GM21447 (cell line): Measurements from ENCODE around the gene SH3BP5.
A peak's percentile ranks its signal among the peaks of the same experiment; 100 is the strongest.

Experiments used
- ATAC-seq: cut with Tn5 transposase; IDR thresholded peaks from one replicate; pipeline ENCODE4 v1.9.1; 2021; ENCODE audit not compliant: unreplicated experiment

The SH3BP5 gene

DNA sequence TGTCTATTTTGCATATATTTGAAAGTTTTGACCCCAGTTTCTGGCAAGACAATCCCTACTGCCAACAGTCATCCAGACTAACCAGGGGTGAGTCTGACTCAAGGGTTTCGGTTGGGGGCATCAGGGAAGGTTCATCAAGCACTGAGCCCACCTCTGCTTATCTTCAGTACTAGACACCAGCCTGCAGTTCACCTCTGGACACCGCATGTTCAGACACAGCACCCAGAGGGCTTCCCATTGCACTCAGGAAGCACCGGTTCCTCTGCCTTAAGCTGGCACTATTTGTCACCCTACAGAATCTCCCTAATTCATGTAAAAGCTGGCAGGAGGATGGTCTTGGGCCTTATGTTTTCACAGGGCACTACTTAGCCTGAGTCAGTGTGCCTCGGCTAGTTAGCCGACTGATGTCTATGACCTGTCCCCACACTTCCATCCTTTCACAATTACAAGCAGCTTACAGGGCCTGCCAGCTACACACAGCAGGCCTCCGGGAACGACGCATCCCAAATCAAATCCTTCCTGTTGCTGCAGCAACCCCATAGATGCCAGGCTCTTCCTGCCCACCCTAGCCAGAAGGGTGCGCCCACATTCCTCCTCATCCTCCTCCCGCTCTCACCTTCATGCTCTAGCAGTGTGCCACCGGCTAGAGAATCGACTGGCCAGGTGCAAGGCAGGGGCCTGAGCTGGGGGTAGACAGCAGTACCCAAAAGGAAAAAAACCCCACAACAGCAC lies 52.5 kb downstream of the SH3BP5 start:
- no peak for ATAC-seq

DNA sequence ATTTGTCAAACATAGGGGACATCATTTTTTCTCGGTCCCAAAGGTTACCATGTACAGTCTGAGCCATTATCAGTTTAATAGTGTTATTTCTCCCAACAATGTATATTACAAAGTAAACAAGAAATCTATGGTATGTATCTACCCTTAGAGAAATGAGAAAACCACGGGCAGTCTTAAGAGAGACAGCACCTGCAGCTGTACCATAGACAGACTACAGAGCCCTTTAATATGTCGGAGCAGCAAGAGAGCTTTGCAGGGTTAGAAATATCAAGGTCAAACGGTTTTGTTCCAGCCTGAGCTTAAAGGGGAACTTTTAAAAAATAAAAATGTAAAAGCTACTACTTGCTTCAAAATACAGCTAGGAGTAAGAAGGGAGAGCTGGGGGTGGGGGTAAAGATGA lies 53.2 kb downstream of the SH3BP5 start:
- ATAC-seq: no peak

- no peak for ATAC-seq
Measured at GRCh38 chr3:15277861-15278500, 54.4 kb downstream of the SH3BP5 start.

- ATAC-seq: no peak
Measured at GRCh38 chr3:15276028-15276724, 56.2 kb downstream of the SH3BP5 start.

DNA sequence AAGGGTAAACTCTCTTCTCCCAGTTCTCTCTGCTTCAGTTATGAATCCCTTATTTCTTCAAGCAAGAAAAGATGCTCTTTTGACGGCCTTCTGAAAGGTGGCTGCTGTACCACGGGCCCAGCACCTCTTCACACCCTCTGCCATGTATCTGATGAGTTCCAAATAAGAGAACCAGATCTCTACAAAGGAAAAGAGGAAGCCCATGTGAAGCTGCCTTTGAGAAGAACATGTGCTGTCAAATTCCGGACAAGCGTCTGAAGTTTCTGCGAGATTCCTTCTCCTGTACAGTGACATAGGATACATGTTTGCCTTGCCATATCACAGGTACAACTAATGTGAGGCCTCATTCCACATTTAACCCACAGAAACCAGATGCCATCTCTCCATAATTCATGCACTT lies 59.2 kb downstream of the SH3BP5 start:
- ATAC-seq: no peak

DNA sequence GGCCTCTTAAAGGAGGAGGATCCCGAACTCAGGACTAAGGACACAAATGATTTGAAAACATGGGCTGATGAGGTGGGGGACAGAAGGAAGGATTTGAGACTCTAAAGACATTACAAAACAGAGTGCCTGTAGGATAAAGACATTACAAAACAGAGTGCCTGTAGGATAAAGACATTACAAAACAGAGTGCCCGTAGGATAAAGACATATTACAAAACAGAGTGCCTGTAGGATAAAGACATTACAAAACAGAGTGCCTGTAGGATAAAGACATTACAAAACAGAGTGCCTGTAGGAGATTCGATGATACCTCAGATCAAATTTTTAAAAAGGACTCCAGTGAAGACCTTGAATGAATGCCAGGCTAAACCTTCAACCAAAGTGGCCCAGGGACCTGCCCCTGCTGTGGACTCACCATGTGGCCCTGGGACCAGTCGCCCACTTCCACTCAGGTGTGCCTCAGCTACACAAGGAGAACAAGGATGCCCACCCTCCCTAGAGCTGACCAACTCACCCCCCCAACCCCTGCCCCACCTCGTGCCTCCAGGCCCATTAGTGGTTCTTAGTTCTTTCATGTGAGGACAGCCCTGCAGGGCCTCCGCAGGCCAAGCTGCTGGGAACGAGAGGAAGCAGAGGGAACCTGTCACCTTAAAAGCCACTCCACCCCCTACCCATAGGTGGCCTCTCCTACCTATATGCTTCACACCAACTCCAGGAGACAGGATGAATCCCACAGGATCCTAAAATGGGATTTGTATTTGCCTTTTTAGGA lies 59.8 kb downstream of the SH3BP5 start:
- ATAC-seq: no peak

GRCh38 chr3:15271785-15272381 lies 60.5 kb downstream of the SH3BP5 start:
- peak; percentile 63 for ATAC-seq

DNA sequence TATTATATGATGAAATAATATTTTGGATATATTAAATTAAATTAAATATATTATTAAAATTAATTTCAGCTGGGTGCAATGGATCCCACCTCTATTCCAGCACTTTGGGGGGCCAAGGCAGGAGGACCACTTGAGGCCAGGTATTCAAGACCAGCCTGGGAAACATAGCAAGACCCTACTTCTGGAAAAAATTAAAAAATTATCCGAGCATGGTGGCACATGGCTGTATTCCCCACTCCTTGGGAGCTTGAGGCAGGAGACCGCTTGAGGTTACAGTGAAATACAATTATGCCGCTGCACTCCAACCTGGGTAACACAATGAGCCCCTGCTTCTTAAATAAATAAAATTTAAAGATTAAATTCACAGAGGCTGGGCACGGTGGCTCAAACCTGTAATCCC lies 61.4 kb downstream of the SH3BP5 start:
- no peak for ATAC-seq

DNA sequence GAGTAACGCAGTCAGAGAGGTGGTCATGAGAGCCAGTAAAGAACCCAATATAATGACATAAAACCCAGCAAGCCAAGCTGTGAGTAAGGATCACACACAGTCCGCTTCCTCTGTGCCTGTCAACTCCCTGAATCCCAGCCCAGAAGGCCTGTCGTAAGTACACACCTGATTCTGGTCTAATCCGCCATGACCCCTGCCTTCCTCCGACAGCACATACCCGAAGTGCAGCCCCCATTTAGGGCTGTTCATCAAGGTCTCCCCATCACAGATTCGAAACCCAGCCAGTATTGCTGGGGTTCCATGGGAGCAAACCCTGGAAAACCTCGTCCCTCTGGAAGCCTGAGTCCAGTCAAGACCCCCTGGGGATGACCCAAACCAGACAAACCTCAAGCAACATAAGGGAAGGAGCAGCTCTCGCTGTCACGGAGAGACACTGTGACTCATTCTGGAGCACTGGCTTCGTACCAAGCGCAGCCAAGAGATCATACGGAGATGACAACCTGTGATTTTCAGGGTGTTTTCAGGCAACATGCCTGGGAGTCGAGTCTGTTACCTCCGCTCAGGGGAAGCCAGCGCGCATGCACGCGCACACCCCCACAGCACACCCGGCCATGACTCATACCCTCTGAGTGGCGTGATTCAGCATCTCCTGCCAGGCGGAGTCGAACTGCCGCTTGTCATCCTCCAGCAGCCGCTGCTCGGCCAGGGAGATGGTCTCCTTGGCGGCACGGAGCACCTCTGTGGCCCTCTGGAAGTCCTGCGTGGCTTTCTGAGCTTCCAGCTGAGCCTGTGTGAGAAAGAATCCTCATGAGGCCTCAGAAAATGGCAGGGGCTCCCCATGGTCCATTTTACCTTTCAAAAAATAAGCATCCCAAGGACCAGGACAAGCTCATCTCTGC lies 63.0 kb downstream of the SH3BP5 start:
- peak; percentile 60 for ATAC-seq

- ATAC-seq: peak; percentile 36
Measured at GRCh38 chr3:15268033-15268631, 64.3 kb downstream of the SH3BP5 start.

GRCh38 chr3:15267502-15267901 lies 64.9 kb downstream of the SH3BP5 start:
- ATAC-seq: no peak

- no peak for ATAC-seq
Measured at GRCh38 chr3:15266510-15267376, 65.6 kb downstream of the SH3BP5 start.

GRCh38 chr3:15265655-15266509 lies 66.5 kb downstream of the SH3BP5 start:
- no peak for ATAC-seq

GRCh38 chr3:15264486-15264885 lies 67.9 kb downstream of the SH3BP5 start:
- no peak for ATAC-seq

- ATAC-seq: no peak
Measured at GRCh38 chr3:15263926-15264325, 68.5 kb downstream of the SH3BP5 start.

- no peak for ATAC-seq
Measured at GRCh38 chr3:15263120-15263519, 69.3 kb downstream of the SH3BP5 start.

GRCh38 chr3:15262021-15262420 lies 70.4 kb downstream of the SH3BP5 start:
- ATAC-seq: no peak

DNA sequence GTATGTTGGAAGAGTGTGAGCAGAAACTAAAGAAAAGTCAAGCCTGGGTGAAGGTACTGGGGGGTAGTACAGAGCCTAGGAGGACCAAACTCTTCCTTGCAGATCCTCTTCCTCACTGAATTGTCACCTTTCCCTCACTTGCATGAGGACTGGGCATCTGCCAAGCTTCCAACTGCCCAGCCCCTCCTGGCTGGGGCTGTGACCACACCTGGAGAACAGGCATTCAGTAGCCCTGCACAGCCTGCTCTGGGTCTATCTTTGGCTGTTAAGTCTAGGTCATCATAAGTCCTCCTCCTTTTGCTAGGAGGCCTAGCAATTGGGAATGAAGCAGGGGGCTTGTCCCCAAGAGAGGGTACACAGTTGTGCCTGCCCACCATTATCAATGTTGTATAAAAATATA lies 71.1 kb downstream of the SH3BP5 start:
- no peak for ATAC-seq
